ENCODE data around the gene DYNC1I2. TPM values are rescaled to one million over a fixed set of nuclear protein-coding genes. Genes with fewer than 3 reads are reported as not detected.

The DYNC1I2 gene
- total and polyA plus RNA-seq, 2 of the 4 experiments (the other 2 are of a cell fraction): 110 to 114 TPM

DNA sequence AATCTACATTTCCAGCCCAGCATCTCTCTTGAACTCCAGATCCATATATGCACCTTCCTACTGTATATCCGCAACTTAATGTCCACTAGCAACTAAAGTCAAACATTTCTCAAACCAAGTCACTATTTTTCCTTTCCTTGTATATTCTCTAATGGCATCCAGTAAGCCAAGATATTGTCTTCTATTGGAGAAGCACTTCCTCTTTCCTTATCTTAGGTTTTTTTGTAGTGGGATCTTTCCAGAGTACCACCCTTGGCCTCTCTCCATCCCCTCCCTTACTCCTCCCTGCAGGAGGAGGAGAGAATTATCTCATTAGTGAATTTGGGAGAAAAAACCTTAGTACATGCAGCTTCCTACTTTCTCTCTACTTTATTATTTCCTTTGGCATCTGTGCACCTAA, 8.7 kb upstream of the DYNC1I2 start:
- Histone ChIP-seq H3K27ac (ENCODE audit: insufficient read depth, low read length) (no peak overlapping the region), H4K8ac (ENCODE audit: low read depth in 2 of 2, low read length in 2 of 2) (no peak overlapping the region), H3K23ac (ENCODE audit: low read depth, low read length) (no peak overlapping the region), H3K9me3 (ENCODE audit: control insufficient read depth, insufficient read depth, low read length) (no peaks in the 10 kb centered on the region), H2AK9ac (replicated peaks; ENCODE audit: low read depth, low read length, poor library complexity) (no peak overlapping the region), H3K18ac (ENCODE audit: low read depth, low read length) (no peak overlapping the region), H3K27me3 (ENCODE audit: control insufficient read depth, insufficient read depth, low read length) (peaks cover 5% of the 10 kb centered on the region; the same call in 1 of the 2 replicates), H4K20me1 (ENCODE audit: insufficient read depth, low read length) (no peaks in the 10 kb centered on the region), H3K9me1 (ENCODE audit: insufficient read depth, low read length) (no peaks in the 10 kb centered on the region), H2BK15ac (ENCODE audit: low read depth, low read length) (no peak overlapping the region), H3K14ac (replicated peaks; ENCODE audit: low read depth, low read length) (no peak overlapping the region), H3K36me3 (ENCODE audit: control insufficient read depth, insufficient read depth, low read length) (no peaks in the 10 kb centered on the region), H3K4me2 (ENCODE audit: low read depth, low read length) (no peak overlapping the region), H3K4me3 (ENCODE audit: insufficient read depth, low read depth, low read length) (no peak overlapping the region), H3K4ac (ENCODE audit: low read depth, low read length) (no peak overlapping the region), H3K4me1 (ENCODE audit: control insufficient read depth, insufficient read depth, low read length) (no peaks in the 10 kb centered on the region), H2BK20ac (ENCODE audit: low read depth, low read length) (no peak overlapping the region), H3K56ac (ENCODE audit: extremely low read depth, insufficient read depth, low read length) (no peak overlapping the region), H4K5ac (ENCODE audit: low read depth, low read length) (no peak overlapping the region), H2AFZ (replicated peaks; ENCODE audit: low read length, poor library complexity) (no peak overlapping the region), H2BK120ac (ENCODE audit: low read depth, low read length) (no peak overlapping the region), H2BK5ac (ENCODE audit: low read depth, low read length, poor library complexity, severe bottlenecking) (no peak overlapping the region), H3K79me1 (ENCODE audit: low read depth in 1 of 2, low read length in 2 of 2) (no peaks in the 10 kb centered on the region), H4K91ac (ENCODE audit: insufficient read depth, low read depth, low read length) (no peak overlapping the region), H3K9ac (ENCODE audit: low read depth, low read length) (no peak overlapping the region), H2AK5ac (ENCODE audit: low read depth, low read length) (no peak overlapping the region)
- intact Hi-C loops (cut with micrococcal nuclease) (no loop called here), in situ Hi-C loops (cut with MboI; ENCODE audit: low sequenced_read_pairs) (no loop called here), dilution Hi-C loops (cut with HindIII; ENCODE audit: low sequenced_read_pairs, unreplicated experiment) (no loop called here)
- BruUV-seq (replicated peaks): no TSS peak
- POLR2A ChIA-PET (ENCODE audit: unreplicated experiment): no interaction called here
- no CpG with 5 or more reads among the region's 1 CpG for WGBS, 2 experiments (ENCODE audit: extremely low coverage in 2 of 2, insufficient read length in 1 of 2)
- DNase-seq (no peak), ATAC-seq (ENCODE audit: low read depth) (no peak)
- TF ChIP-seq CHD1 (IDR thresholded peaks at IDR 0.05; ENCODE audit: low read depth, low read length) (no peak), RFX5 (IDR thresholded peaks at IDR 0.05; ENCODE audit: low read depth, low read length) (no peak), CEBPB (IDR thresholded peaks at IDR 0.05; ENCODE audit: low read depth, low read length) (no peak), NFE2L2 (IDR thresholded peaks at IDR 0.05; ENCODE audit: low read depth, low read length) (no peak), SMC3 (IDR thresholded peaks at IDR 0.05; ENCODE audit: low read depth, low read length) (no peak), BHLHE40 (IDR thresholded peaks at IDR 0.05; ENCODE audit: low read depth, low read length) (no peak), RAD21 (IDR thresholded peaks at IDR 0.05; ENCODE audit: low read length) (no peak), USF2 (IDR thresholded peaks at IDR 0.05; ENCODE audit: low read depth, low read length) (no peak), POLR2A (IDR thresholded peaks at IDR 0.05; ENCODE audit: low read depth, low read length) (no peak), RCOR1 (IDR thresholded peaks at IDR 0.05; ENCODE audit: insufficient replicate concordance, low read length) (no peak)
- CTCF ChIA-PET: no interaction called here
